DMS153 treated with DMSO at 0.1 percent for 48 hours (cell line): ENCODE data around the gene RACK1.
"Not testable (repeated sequence)": the region's sequence is repeated elsewhere in the genome, so short reads cannot be mapped to it uniquely, and the experiment has no call there.

Experiments
- DNase-seq: peaks from one replicate; lab custom pipeline; 2025; ENCODE audit not compliant: unreplicated experiment; lab: John Stamatoyannopoulos, UW

Gene RACK1

DNA sequence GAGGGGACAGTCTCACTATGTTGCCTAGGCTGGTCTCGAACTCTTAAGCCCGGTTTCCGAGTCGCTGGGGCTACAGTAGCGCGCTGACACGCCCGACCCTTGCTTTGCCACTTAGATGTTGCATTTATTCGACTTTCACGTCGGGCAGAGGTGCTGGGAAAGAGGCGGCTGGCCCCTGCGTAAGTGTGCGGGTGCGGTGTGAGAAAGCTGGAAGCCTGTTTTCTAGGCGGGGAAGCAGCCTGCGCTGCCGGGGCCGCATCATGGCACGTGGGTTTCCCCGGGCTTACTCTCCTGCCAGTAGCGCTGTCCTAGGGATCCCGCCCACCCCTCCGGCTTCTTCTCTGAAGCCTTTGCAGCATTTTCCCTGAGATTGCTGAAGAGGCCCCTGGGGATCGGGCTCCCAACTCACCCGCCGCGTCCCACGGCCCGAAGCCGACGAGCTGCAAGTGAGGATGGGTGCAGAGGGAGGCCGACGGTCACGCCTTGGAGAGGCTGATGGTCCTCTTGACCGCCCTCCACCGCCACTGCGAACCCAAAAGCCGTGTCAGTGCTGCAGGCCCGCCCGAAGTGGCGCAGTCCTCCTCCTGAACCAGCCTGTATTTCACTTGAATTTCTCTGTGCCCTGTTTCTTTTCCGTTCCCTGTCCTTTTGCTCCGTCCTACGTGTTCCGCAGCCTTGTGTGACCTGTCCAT, 26.4 kb downstream of the RACK1 start:
- no peak for DNase-seq

GRCh38 chr5:181215997-181216989, 27.4 kb downstream of the RACK1 start:
- DNase-seq = no peak

- DNase-seq = not testable (repeated sequence)
These were observed 29.5 kb downstream of the RACK1 start for GRCh38 chr5:181214249-181214648.

- DNase-seq = no peak
These were observed 30.8 kb downstream of the RACK1 start for GRCh38 chr5:181212934-181213333.

DNA sequence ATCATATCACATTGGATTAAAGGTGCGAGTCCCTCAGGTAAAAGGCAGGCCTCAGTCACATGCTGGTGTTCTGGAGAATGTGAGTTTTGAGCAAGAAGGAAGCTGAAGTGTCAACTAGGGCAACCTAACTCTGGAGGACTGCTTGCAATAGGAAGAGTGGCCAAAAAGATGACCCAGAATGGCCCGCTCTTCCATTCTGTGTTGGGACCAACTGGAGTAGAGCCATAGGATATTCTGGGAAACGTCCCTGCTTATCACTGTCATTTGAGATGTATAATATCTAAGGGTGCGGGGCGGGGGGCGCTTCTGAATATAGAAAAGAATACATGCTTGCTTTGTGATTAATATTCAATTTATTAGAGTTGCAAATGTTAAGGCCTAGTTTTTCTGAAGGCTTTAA, 31.6 kb downstream of the RACK1 start:
- DNase-seq = no peak

GRCh38 chr5:181211208-181211607, 32.5 kb downstream of the RACK1 start:
- DNase-seq = no peak

- DNase-seq = not testable (repeated sequence)
These were observed 33.0 kb downstream of the RACK1 start for GRCh38 chr5:181210698-181211097.

- DNase-seq = not testable (repeated sequence)
These were observed 33.6 kb downstream of the RACK1 start for GRCh38 chr5:181210148-181210547.

GRCh38 chr5:181209006-181209405, 34.7 kb downstream of the RACK1 start:
- DNase-seq = not testable (repeated sequence)

- DNase-seq = no peak
These were observed 35.8 kb downstream of the RACK1 start for GRCh38 chr5:181207960-181208253.

DNA sequence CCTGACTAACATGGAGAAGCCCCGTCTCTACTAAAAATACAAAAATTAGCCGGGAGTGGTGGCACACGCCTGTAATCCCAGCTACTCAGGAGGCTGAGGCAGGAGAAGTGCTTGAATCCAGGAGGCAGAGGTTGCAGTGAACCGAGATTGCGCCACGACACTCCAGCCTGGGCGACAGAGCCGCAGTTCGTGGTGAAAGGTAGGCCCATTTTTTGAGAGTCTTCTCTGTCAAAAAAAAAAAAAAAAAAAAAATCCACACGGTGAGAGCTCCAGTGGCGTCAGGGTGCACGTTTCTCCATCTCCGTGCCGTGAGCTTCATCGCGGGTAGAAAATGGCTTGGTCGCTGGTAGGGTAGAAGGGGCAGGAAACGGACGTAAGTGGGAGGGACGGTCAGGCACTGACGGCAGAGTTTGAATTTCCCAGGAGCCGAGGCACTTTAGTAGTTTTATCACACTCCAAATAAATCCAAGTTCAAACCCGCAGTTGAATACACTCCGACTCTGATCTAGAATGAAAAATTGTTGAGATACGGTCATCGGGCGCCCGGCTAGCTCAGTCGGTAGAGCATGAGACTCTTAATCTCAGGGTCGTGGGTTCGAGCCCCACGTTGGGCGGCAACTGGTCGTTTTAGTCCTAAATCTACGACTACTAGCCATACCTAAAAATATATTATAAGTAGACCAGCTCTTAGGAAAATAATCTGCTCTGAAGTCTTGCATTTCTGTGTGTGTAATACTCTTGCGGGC, 36.3 kb downstream of the RACK1 start:
- no peak for DNase-seq

GRCh38 chr5:181205761-181206649, 37.7 kb downstream of the RACK1 start:
- DNase-seq = no peak

DNA sequence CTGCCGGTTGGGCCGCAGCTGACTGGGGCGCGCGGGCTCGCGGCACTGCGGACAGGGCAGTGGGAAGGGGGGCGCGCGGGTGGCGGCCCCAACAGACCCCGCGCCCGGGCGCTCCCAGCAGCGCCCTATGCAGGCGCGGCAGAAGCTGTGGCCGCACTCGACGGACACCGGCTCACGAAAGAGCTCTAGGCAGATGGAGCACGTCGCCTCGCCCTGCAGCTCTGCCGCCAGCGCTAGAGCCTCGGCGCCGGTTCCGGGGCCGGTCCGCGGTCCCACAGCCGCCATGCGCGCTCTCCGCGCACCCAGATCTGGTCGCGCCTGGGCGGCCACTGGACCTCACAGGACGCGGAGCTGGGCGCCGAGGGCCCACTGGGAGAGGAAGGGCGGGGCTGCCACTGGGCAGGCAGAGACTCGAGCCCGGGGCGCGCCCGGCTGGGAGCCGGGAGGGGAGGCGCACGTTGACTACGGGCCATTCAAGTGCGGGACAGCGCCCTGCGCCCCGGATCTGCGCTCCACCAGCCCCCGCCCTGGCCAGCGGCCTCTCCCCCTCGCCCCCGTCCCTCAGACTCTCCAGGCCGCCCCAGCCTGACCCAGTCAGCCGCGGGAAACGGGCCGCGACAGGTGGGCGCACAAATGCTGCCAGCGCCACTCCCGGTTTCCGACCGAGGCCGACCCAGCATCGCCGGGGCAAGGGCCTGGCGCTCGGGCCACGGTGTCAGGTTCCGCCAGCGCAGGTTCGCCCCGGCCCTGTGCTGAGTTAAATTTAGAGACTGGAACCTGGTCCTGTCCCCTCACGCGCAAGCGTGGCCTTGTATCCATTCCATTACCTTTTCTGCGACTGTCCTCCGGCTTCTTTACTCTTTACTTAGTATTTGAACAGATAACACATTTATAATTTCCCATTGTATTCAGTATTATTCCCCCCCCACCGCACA, 38.6 kb downstream of the RACK1 start, which contains the start of gene TRIM7:
TRIM7 (minus strand) TSS at position 371 of the 935 bp plus-strand sequence; CDS start at position 285, 86 bp downstream.
- DNase-seq = no peak

GRCh38 chr5:181204113-181204825, 39.4 kb downstream of the RACK1 start:
- no peak for DNase-seq

GRCh38 chr5:181203777-181204112, 40.0 kb downstream of the RACK1 start:
- DNase-seq = no peak

GRCh38 chr5:181203093-181203711, 40.5 kb downstream of the RACK1 start:
- no peak for DNase-seq

DNA sequence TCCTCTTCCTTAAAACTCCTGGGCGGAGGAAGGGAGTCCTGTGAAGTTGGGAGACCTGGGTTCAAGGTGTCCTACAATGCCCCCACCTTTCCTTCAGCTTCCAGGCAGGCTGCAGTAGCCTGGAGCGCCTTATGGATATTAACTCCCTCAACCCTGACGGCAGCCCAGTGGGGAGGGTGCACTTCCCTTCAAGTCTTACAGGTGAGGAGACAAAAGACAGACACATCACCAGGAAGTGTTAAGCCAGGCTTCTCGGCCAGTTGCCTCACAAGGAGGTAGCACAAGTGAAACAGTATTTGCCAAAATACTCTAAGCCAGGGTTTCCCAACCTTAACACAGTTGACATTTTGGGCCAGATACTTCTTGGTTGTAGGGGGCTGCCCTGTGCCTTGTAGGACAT, 42.9 kb downstream of the RACK1 start:
- no peak for DNase-seq

DNA sequence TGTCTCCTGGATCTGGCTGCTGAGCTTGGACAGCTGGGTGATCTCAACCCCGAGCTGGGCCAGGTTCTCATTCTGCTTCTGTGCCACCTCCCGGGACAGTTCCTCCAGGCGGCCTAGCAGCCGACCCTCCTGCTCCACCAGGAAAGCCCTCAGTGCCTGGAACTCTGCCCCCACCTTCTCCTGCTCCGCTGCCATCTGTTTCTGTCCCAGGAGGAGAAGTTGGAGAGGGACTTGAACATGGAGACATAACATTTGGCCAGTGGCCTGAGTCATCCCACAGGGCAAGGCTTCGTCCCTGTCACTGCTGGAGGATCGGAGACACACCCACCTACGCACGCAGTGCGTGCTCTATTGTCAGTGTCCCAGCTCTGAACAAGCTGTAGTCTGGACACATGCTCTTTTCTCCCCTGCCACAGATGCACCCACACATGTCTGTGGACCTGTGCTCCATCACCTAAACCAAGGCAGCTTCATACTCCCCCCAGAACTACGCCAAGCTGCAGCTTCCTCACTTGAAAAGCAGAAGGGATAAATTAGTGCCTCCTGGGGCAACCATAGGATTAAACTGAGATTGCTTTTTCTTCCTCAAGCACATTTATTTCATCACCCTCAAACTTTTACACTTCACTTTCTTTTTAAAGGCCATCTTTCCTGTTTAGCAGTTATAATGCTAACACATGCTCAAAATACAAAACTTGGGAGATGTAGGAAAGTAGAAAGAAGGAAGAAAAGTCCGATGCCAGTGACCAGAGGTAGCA, 43.6 kb downstream of the RACK1 start:
- DNase-seq = no peak
